ENCODE results near the gene ADAP1.
A peak's percentile ranks its signal among the peaks of the same experiment; 100 is the strongest.
"Not testable (repeated sequence)": the region's sequence is repeated elsewhere in the genome, so short reads cannot be mapped to it uniquely, and the experiment has no call there.

The ADAP1 gene

GRCh38 chr7:875051-875450 lies 79.4 kb downstream of the ADAP1 start:
- H3K27me3 ChIP-seq = no peaks in the 10 kb centered on the region
- H3K27ac ChIP-seq = peak overlapping the region; percentile 87 to 89
- peaks cover 26 to 38% (median 34%) of the 10 kb centered on the region in 3 donors for H3K36me3 ChIP-seq
- TF ChIP-seq, protein P1, sequence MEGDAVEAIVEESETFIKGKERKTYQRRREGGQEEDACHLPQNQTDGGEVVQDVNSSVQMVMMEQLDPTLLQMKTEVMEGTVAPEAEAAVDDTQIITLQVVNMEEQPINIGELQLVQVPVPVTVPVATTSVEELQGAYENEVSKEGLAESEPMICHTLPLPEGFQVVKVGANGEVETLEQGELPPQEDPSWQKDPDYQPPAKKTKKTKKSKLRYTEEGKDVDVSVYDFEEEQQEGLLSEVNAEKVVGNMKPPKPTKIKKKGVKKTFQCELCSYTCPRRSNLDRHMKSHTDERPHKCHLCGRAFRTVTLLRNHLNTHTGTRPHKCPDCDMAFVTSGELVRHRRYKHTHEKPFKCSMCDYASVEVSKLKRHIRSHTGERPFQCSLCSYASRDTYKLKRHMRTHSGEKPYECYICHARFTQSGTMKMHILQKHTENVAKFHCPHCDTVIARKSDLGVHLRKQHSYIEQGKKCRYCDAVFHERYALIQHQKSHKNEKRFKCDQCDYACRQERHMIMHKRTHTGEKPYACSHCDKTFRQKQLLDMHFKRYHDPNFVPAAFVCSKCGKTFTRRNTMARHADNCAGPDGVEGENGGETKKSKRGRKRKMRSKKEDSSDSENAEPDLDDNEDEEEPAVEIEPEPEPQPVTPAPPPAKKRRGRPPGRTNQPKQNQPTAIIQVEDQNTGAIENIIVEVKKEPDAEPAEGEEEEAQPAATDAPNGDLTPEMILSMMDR (IDR thresholded peaks at IDR 0.05) = no peak
- no peak overlapping the region for H3K4me3 ChIP-seq
- H3K4me1 ChIP-seq = peaks cover 0 to 51% (median 36%) of the 10 kb centered on the region in 4 donors
- no peaks in the 10 kb centered on the region for H3K9me3 ChIP-seq
- intact Hi-C loops (cut with DNase I; ENCODE audit: low total_unique reads) = loop anchor here (10.0 kb wide), 1 partner anchor 60 kb away; no protein-coding TSS in a partner anchor
- DNase-seq = no peak

GRCh38 chr7:874031-874749 lies 80.3 kb downstream of the ADAP1 start:
- H3K36me3 ChIP-seq = peaks cover 35 to 46% (median 43%) of the 10 kb centered on the region in 3 donors
- H3K9me3 ChIP-seq = no peaks in the 10 kb centered on the region
- peaks cover 0 to 52% (median 38%) of the 10 kb centered on the region in 4 donors for H3K4me1 ChIP-seq
- DNase-seq = no peak
- intact Hi-C loops (cut with DNase I; ENCODE audit: low total_unique reads) = loop anchor here (5.0 to 10.0 kb wide), 2 partner anchors 37 to 59 kb away; no protein-coding TSS in a partner anchor
- H3K4me3 ChIP-seq = no peak overlapping the region
- TF ChIP-seq, protein P1 (IDR thresholded peaks at IDR 0.05) = no peak
- peak overlapping the region; percentile 87 to 95 for H3K27ac ChIP-seq
- no peaks in the 10 kb centered on the region for H3K27me3 ChIP-seq

DNA sequence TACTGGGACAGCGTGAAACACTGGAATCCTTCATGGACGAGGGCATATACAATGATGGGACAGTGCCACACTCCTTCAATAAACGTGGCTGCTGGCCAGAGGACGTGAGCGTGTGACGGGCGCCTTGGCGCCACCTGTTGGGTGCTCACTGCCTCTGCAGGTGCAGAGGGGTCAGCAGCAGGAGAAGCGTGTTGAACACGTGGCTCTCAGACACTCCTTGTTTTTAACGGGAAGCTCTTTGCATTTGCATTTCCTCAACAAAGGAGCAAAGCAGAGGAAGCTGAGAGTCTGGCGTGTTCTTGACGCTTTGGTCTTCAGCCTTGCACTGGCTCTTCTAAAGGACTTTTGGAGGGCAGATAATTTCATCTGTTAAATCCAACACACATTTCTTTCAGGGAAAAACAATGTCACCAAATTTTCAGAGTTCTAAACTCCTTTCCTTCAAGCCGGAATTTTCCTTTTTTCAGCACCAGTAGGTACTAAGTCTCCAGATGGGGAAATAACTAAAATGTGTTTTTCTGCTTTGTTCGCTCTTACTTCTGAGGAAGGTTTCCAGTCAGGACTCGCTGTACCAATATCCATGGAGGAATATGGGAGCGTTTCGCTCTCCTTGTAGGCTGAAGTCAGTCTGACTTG lies 81.0 kb downstream of the ADAP1 start:
- intact Hi-C loops (cut with DNase I; ENCODE audit: low total_unique reads) = loop anchor here (2.0 to 10.0 kb wide), 3 partner anchors 36 to 87 kb away; no protein-coding TSS in a partner anchor
- Histone ChIP-seq H3K27me3 (no peaks in the 10 kb centered on the region), H3K9me3 (no peaks in the 10 kb centered on the region), H3K36me3 (peaks cover 36 to 49% (median 40%) of the 10 kb centered on the region in 3 donors), H3K4me3 (no peak overlapping the region), H3K27ac (peak overlapping the region; percentile 87 to 95), H3K4me1 (peaks cover 0 to 49% (median 35%) of the 10 kb centered on the region in 4 donors)
- peak; percentile 84 to 87 for DNase-seq
- TF ChIP-seq, protein P1 (IDR thresholded peaks at IDR 0.05) = peak; percentile 94 to 95

DNA sequence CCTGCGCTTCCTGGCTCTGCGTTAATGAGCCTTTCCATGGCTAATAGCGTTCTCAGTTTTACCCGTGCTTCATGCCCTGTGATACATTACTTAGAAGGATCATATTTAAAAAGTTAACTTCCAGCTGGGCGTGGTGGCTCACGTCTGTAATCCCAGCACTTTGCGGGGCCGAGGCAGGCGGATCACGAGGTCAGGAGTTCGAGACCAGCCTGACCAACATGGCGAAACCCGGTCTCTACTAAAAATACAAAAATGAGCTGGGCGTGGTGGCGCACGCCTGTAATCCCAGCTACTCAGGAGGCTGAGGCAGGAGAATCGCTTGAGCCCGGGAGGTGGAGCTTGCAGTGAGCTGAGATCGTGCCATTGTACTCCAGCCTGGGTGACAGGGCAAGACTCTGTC lies 81.8 kb downstream of the ADAP1 start:
- not testable (repeated sequence) for H3K9me3 ChIP-seq, DNase-seq, H3K27me3 ChIP-seq, H3K4me3 ChIP-seq
- Histone ChIP-seq H3K4me1 (peaks cover 0 to 49% (median 35%) of the 10 kb centered on the region in 4 donors), H3K27ac (peak overlapping the region; percentile 87 to 95), H3K36me3 (peaks cover 36 to 49% (median 40%) of the 10 kb centered on the region in 3 donors)
- intact Hi-C loops (cut with DNase I; ENCODE audit: low total_unique reads) = loop anchor here (2.0 to 10.0 kb wide), 3 partner anchors 35 to 86 kb away; no protein-coding TSS in a partner anchor

- Histone ChIP-seq H3K27ac (peak overlapping the region; percentile 87 to 95), H3K9me3 (no peaks in the 10 kb centered on the region), H3K4me3 (no peak overlapping the region), H3K27me3 (no peaks in the 10 kb centered on the region), H3K4me1 (peaks cover 0 to 52% (median 36%) of the 10 kb centered on the region in 4 donors), H3K36me3 (peaks cover 36 to 49% (median 40%) of the 10 kb centered on the region in 3 donors)
- TF ChIP-seq, protein P1 (IDR thresholded peaks at IDR 0.05) = no peak
- DNase-seq = no peak
- intact Hi-C loops (cut with DNase I; ENCODE audit: low total_unique reads) = loop anchor here (2.0 to 10.0 kb wide), 3 partner anchors 35 to 85 kb away; no protein-coding TSS in a partner anchor
Measured at GRCh38 chr7:871900-872537, 82.5 kb downstream of the ADAP1 start.
